DMS 273 (cell line): ENCODE measurements around the gene ORC2.
A peak's percentile ranks its signal among the peaks of the same experiment; 100 is the strongest.
"Not testable (repeated sequence)": the region's sequence is repeated elsewhere in the genome, so short reads cannot be mapped to it uniquely, and the experiment has no call there.

Experiments used
- DNase-seq: peaks from one replicate; lab custom pipeline; 2025; ENCODE audit not compliant: unreplicated experiment; lab: John Stamatoyannopoulos, UW

The ORC2 gene

DNA sequence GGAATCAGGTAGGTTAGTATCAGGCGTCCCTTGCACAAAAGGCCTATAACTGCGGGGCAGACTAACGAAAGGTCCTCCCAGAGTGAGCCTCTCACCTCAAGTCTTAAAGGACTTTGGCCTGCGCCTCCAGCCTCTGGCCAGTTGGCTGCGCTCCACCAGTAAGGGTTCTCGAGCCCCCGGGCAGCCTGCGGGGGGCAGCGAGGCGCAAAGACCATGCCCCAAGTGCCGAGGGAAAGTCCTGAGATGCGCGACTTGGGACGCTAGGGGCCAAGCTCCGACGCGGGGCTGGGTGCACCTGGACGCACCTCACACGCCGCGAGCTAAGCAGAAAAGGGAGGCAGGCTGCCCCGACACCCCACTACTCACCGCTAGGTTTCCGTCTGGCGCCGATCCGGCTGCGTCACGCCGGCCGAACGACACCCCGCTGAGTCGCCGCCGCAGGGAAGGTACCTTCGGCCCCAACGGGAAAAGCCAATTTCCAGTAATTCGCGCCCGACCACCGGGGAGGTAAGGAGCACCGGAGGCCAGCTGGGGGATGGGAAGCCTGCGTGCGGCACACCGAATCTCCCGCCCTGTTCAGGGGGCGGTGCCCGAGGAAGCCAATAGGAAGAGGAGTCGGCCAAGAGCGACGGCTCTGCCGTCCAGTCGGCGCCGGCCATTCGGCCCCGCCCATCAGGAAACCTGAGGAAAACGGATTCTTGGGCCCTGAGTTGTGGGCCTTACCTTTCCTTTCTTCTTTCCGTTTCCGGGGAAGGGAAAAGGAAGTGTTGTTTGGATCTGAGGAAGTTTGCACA, at the start of gene ORC2:
TSS of gene ORC2 (minus strand) at position 537 of the 794 bp plus-strand sequence. CDS start 5,537 bp downstream, outside the sequence.
- peak; percentile 99 for DNase-seq

DNA sequence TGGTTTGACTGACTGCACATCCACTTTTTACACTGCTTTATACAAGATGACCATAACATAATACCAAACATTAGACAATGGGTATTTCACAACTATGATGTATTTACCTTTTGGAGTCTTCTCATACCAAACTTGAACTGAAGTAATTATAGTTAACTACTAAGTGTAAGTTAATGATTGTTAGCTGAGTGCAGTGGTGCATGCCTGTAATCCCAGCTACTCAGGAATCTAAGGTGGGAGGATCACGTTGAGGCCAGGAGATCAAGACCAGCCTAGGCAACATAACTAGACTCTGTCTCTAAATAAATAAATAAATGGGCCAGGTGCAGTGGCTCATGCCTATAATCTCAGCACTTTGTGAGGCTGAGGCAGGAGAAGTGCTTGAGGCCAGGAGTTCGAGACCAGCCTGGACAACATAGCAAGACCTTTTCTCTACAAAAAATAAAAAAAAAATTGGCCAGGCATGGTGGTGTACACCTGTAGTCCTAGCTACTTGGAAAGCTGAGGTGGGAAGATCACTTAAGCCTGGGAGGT, 44.9 kb upstream of the ORC2 start:
- DNase-seq, result no peak

DNA sequence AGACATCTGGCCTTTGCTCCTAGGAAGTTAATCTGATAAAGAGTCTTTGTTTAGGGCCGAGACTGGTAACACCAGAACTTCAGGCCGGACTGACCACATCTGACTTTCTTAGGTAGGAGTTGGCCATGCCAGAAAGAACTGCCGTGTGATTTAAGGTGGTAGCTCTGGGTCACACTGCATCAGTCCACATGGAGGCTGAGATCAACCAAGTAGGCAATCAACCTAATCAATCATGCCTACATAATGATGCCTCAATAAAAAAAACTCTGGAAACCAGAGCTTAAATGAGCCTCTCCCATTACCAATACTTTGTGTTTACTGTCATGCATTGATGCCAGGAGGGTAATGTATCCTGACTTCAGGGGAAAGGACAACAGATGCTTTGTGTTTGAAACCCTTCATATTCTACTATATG, 44.1 kb upstream of the ORC2 start:
- no peak for DNase-seq

DNA sequence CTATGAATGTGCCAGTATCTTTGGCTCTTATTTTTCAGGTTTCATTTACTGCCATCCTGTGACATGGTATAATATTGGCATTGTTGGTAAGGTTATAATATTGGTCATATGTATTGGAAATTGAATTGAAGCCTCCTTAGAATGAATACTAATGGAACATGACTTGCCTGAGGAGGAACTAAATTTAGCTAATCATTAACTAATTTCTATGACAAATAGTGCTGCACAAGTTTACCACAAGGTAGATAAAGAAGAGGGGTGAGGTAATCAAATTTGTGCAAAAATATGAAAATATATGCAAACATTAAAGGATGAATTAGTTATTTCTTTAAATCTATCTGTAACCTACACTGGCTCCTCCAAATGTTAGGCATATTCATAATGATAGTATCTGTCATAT, 43.2 kb upstream of the ORC2 start:
- DNase-seq, result no peak

DNA sequence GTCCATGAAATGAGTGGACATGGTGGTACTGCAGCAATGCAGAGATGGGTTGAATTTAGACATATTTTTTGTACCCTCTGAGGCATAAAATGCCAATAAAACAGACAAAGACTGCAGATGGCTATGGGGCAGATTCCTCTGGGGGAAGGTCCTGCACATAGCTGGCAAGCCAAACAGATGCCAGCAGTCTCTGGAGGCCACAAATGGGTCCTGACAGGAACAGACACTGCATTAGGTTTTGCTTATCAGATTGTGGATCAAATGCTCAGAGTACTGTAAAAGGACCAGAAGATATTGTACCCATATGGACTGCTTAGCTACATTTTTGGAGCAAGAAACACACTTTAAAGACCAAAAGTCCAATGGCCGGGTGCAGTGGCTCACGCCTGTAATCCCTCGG, 40.9 kb upstream of the ORC2 start:
- DNase-seq, result peak; percentile 32

DNA sequence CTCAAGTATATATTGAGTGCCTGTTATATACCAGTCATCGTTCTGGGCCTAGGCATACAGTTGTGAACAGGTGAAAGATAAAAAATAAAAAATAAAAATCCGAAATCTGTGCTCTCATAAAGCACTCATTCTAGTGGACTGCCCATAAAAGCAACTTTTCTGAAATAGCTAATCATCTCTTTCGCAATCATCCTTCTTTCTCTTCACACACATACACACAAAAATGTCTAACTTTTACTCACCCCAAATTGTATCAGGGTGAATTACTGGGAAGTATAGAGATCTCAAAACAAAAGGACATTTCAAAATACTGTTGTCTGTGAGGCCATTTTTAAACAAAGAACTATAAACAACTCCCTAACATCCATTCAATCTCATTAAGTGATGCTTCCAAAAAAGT, 29.6 kb upstream of the ORC2 start:
- no peak for DNase-seq

DNA sequence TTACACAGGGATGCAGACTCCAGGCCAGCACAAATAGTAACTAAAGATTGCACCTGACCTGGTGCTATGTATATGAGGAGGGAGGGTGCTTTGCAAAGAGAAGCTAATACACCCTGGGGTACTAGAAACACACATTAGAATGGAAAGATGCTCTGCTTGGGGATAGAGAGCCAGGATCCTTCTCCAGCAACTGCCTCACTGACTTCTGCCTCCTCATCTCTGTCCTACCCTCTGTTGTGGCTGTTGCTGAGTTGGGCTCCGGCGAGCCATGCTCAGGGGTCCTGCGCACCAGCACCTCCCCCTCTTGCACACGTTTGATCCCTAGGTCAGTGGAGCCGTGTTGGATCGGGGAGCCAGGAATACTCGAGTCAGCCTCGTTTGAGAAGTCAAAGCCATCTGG, 23.7 kb upstream of the ORC2 start:
- DNase-seq, result no peak

DNA sequence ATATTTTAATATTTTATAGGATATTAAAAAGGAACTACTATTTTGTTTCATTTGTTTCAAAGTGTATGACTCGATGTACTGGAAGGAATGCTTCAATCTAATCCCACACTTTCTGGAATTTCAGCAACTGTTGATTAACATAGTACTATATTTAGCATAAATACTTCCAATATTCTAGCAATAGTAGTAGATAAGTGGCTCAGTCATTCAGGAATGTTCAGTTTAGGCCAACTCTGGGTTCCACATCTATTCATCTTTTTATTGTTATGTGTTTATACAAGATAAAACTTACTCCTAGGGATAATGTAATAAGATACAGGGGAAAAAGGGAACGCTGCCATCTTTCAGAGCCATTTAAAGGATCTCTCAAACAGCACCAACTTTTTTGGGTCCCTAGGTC, 22.3 kb upstream of the ORC2 start:
- no peak for DNase-seq

DNA sequence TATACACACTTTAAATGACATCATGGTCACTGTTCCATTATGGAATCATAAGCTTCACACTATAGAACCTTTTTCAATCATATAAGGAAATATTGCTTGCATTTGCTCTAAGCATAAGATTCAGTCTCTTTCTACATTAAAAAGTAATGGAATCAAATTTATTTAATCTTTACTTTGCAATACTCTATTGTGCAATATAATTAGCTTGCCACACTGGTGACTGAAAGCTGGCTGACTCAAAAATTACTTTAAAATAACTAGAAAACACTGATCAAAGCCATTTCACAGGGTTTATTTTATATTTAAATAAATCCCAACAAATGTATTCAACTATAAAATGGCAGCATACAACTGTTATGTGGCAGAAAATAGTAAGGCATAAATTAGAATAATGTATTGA, 13.2 kb upstream of the ORC2 start:
- DNase-seq, result no peak

DNA sequence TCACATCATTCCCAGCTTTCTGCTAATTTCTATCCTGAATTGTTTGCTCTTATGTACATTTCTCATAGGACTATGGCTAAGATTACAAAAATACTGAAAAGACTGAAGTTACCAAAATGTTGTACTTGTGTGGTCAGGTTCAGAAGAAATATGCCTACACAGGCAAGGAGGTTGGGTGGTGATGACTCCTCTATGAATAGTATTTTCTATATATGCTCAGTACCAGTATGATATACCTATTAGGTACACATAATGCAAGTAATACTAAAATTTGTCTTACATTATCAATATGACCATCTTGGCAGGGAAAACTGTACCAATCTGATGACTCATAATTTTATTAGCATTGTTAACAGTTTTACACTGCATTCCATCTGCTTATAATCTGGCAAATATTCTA, 12.2 kb upstream of the ORC2 start:
- no peak for DNase-seq

DNA sequence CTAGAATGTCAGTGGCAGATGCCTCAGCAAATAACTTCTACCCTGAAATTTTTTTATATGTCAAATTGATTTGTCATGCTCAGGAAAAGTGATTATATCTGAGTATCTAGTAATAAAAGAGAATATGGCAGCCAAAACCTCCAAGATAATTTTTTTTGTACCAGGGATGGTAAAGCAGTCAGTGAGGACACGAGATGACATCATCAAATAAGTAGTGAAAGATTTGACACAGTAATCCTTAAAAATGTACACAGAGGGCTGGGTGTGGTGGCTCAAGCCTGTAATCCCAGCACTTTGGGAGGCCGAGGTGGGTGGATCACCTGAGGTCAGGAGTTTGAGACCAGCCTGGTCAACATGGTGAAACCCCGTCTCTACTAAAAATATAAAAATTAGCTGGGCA, 6.6 kb upstream of the ORC2 start:
- not testable (repeated sequence) for DNase-seq

DNA sequence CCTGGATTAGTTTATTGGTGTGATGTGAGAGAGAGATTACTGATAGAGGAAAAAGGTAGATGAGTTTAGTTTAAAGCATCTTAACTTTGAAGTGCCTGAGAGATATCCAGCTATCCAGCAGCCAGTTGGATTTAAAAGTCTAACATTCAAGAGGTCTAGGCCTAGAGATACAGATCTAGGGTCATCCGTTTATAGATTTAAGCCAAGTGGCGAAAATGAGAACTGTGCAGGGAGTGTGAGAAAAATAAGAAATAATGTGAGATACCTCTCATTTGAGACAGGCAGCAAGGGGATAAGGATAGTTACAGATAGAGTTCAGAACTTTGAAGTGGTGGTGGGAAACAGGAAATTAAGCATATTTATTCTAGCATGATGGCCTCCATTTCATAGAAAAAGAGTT, 5.3 kb upstream of the ORC2 start:
- peak; percentile 7 for DNase-seq

DNA sequence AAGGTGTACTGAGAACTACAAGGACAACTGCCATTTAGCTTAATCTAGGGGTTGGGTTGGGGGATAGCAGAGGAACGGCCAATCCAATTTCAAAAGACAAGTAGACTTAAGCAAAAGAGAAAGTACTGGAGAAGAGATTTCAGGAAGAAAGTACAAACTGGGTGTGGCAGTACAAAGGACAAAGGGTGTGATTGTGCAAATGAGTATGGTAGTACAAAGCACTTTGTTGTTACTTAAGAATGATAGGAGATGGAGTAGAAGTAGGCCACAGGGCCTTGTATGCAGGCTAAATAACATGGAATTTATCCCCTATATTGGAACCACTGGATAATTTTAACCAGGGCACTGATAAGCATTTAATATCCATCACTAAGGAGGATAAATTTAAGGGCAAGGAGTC, 4.7 kb upstream of the ORC2 start:
- no peak for DNase-seq

DNA sequence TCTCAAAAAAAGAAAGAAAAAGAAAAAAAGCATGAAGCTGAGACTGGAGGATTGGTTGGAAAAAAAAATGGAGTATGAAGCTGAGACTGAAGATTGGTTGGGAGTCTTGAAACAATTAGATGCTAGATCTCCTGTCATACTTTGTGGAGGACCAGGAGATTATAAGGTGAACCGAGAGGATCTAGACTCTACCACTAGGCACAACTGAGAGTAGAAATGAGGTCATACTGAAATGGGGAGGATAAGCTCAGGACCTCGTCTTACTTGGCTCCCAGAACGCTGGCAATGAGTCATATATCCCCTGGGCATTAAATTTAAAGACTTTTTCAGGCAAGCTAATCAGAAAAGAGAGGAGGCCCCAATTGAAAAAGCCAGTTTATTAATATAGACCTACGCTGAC, 3.3 kb upstream of the ORC2 start:
- peak; percentile 45 for DNase-seq

DNA sequence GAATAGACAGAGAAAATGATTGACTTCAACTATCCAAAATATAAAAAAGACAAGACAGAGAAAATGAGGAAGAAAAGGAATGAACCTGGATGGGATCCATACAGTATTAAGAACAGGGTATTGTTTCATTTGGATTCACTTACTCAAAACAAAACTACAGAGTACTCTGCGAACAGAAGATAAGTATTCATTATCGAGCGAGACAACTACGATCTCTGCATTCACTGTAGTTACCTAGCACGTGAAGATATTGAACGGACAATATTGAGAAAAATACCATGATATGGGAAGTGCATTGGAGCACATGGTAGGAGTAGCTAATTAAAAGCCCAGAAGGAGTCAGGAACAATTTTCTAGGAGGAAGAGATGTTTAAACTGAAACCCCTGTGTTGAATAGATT, 1.0 kb upstream of the ORC2 start:
- DNase-seq, result peak; percentile 25

DNA sequence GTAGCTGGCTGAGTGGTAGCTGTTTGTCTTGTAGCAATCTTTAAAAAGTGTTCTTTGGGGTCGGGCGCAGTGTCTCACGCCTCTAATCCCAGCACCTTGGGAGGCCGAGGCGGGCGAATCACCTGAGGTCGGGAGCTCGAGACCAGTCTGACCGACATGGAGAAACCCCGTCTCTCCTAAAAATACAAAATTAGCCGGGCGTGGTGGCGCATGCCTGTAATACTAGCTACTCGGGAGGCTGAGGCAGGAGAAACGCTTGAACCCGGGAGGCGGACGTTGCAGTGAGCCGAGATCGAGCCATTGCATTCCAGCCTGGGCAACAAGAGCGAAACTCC, 425 bp upstream of the ORC2 start:
- not testable (repeated sequence) for DNase-seq

DNA sequence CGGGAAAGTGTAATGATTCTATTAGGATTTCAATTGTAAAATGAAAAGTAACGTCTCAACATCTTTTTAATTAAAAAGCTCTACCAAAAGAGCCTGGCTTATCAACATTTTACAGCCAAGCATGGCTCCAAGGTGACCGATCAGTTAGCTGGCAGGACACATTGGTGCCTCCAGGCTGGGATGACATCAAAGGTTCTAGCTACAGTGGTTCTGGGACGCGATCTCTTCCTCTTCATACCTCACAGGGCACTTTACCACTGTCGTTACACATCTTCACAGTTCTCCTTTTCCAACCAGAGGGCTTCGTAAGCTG, 693 bp downstream of the ORC2 start:
- DNase-seq, result peak; percentile 76

DNA sequence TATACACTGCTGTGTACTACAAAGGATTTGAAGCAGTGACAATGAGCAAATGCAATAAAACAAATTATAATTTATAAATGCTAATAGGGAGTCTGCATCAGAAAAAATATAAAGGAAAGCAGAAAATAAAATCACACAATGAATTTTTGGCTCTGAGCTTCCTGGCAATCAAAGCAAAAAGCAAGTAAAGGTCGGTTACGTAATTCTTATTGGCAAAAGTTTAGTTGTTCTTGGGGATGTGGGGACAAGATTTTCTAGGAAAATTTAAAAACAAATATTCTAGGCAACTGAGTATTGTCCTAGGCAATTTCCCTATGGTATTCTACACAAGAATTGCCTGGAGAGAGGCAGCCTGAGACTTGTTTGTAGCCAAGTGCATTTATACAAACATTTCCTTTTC, 1.8 kb downstream of the ORC2 start:
- DNase-seq, result no peak

DNA sequence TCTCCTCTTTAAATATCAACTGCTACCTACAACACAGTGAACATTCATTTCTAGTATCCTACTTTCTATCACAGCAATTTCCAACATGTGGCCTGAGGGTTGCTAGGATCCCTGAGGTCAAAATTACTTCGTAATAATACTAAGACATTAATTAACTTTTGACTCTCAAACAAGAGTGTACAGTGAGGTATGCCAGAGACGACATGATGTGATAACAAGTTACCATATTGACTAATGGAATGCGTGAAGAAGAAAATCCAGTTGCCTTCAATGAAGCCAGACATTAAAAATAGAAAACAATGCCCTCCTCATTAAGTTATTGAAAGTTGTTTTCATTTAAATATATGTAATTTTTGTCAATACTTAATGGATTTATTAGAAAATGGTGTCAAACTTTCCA, 13.1 kb downstream of the ORC2 start:
- no peak for DNase-seq

DNA sequence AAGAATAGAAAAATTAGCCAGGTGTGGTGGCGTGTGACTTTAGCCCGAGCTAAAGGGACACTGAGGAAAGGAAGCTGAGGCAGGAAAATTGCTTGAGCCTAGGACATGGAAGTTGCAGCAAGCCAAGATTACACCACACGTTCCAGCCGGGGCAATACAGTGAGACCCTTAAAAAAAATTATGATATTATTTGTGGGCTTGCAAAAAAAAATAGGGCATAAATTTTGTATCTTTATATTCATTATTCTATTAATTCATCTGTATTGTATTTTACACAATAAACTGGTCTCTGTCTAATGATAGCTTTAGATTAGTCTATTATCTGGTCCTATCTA, 18.1 kb downstream of the ORC2 start:
- no peak for DNase-seq

DNA sequence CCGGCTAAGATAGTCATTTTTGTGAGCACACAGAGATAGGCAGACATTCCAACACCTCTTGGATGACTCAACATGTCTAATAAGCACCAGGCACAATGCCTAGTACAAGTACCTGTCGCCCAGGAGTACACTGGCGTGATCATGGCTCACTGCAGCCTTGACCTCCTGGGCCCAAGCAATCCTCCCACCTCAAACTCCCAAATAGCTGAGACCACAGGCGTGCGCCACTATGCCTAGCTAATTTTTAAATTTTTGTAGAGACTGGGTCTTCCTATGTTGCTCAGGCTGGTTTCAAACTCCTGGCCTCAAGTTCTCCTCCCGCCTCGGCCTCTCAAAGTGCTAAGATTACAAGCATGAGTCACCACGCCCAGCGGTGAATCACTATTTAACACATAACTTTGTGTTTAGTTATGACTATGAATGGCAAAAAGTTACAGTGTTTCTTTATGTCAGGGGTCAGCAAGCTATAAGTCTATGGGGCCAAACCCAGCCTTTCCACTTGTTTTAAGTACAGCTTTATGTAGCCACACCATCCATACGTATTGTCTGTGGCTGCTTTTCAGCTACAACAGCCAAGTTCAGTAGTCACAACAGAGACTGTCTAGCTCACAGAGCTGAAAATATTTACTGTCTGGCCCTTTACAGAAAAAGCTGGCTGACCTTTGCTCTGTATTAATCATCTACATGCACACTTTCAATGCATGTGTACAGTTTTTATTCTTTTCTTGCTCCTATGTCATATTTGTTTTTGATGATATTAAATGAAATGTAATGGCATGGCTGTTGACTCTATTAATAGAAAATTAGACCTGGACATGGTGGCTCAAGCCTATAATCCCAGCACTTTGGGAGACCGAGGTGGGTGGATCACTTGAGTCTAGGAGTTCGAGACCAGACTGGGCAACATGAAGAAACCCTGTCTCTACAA, 18.7 kb downstream of the ORC2 start:
- DNase-seq, result no peak

DNA sequence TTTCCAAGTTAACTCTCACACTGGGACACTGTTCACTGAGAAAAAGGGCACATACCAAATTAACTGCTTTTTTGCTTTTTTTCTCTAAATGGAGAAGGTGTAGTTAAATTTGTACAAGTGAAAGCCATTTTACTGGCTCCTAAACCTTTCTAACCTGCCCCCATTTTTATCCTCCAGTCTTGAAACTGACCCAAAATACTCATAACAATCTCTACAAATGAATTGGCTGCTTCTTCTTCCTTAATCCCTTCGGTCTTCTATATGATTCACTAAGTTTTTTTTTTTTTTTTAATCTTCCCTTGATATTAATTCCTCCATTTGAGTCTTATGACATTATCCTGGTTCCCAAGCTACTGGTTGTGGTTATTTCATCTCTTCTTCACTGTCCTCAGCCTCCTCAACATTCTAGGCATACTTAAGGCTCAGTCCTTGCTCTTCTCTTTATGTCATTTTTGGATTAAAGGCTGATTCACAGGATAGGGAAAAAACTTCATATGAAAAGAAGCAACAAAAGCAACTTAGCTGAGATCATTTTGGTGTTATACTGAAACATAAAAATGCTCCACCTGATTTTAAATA, 19.8 kb downstream of the ORC2 start:
- no peak for DNase-seq
